HEK293 (cell line): ENCODE measurements around the gene TRPM2.

Experiments used
- KLF7 ChIP-seq: fragments of 450-650 bp; formaldehyde crosslinking; IDR thresholded peaks from 2 replicates; pipeline ENCODE4 v1.5.1; 2016; ENCODE audit warnings: missing biosample characterization, missing genetic modification characterization, borderline replicate concordance
- ZNF561 ChIP-seq: fragments of 450-650 bp; IDR thresholded peaks from 2 replicates; pipeline ENCODE4 v1.5.1; 2018; ENCODE audit warnings: missing biosample characterization, missing genetic modification characterization, borderline replicate concordance
- ZNF610 ChIP-seq: fragments of 450-650 bp; formaldehyde crosslinking; IDR thresholded peaks from 2 replicates; pipeline ENCODE4 v1.5.1; 2016; ENCODE audit warnings: missing biosample characterization, missing genetic modification characterization, borderline replicate concordance
- ZNF768 ChIP-seq: fragments of 450-650 bp; formaldehyde crosslinking; IDR thresholded peaks from 2 replicates; pipeline ENCODE4 v1.5.1; 2018; ENCODE audit warnings: missing biosample characterization, mild to moderate bottlenecking, missing genetic modification characterization
- TF ChIP-seq, protein P1 (sequence below): fragments of 450-650 bp; formaldehyde crosslinking; IDR thresholded peaks from 2 replicates; pipeline ENCODE4 v1.5.1; 2016; ENCODE audit warnings: missing biosample characterization, missing genetic modification characterization

DNA sequence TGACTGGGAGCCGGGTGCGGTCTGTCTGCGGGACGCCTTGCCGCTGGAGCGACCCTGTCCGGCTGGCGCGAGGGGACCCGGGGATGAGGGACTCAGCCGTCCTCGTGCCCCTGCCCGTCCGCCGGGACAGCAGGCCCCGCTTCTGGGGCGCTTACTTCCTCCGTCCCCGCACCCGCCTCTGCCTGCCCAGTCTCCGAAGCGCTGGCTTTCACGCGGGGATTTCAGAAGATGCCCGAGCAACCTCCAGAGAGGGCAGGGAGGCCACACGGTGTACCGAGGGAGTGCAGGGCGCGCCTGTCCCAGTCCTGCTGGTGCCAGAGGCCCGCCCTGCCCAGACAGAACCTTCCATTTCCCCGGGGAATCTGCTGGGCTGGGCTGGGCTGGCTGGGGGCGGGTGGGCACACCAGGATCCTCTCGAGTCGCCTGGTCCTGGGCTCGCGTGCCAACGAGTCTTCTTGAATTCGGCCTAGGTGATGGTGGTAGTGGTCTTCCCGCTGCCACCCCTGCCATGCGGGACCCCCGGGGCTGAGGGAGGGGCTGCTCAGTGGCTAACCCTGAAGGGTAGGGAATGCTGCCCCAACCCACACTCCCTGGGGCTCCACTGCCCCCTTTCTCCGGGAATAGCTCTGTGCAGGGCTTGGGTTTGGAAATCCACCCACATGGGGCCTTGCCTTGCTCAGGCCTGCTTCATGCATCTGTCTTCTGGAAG lies 2.5 kb upstream of the TRPM2 start:
- TF ChIP-seq, protein P1, sequence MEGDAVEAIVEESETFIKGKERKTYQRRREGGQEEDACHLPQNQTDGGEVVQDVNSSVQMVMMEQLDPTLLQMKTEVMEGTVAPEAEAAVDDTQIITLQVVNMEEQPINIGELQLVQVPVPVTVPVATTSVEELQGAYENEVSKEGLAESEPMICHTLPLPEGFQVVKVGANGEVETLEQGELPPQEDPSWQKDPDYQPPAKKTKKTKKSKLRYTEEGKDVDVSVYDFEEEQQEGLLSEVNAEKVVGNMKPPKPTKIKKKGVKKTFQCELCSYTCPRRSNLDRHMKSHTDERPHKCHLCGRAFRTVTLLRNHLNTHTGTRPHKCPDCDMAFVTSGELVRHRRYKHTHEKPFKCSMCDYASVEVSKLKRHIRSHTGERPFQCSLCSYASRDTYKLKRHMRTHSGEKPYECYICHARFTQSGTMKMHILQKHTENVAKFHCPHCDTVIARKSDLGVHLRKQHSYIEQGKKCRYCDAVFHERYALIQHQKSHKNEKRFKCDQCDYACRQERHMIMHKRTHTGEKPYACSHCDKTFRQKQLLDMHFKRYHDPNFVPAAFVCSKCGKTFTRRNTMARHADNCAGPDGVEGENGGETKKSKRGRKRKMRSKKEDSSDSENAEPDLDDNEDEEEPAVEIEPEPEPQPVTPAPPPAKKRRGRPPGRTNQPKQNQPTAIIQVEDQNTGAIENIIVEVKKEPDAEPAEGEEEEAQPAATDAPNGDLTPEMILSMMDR = no peak
- TF ChIP-seq KLF7 (tag by site-specific recombination) = no peak
- no peak for TF ChIP-seq ZNF768 (tag by site-specific recombination)
- TF ChIP-seq ZNF561 (tag by site-specific recombination) = no peak
- TF ChIP-seq ZNF610 (tag by site-specific recombination) = no peak
